Measurements from ENCODE around the gene REXO4.

The REXO4 gene

GRCh38 chr9:133417541-133418461, at the start of gene REXO4:
Gene REXO4 (minus strand): TSS chr9:133418010. CDS start chr9:133417844, 166 bp downstream.
- Histone ChIP-seq H2AFZ (ENCODE audit: low read length, unreplicated experiment) (peak within 1 kb of the TSS; percentile 79), H3K4me3 (ENCODE audit: low read depth, low read length) (peak within 1 kb of the TSS; percentile 84), H3K27me3 (ENCODE audit: insufficient read depth, low read length) (no peaks in the 10 kb centered on the region), H3K36me3 (ENCODE audit: insufficient read depth, low read length) (peaks cover 2% of the 10 kb centered on the region; the same call in 1 of the 2 replicates), H3K27ac (ENCODE audit: low read depth, low read length) (peak within 1 kb of the TSS; percentile 61), H3K4me1 (ENCODE audit: control insufficient read depth, insufficient read depth, low read length, unreplicated experiment) (peaks cover 12% of the 10 kb centered on the region), H3K79me2 (ENCODE audit: control insufficient read depth, insufficient read depth, low read length, unreplicated experiment) (peaks cover 40% of the 10 kb centered on the region)

GRCh38 chr9:133467101-133467500, 49.3 kb upstream of the REXO4 start:
- Histone ChIP-seq H3K4me3 (ENCODE audit: low read depth, low read length) (no peak overlapping the region), H3K4me1 (ENCODE audit: control insufficient read depth, insufficient read depth, low read length, unreplicated experiment) (no peaks in the 10 kb centered on the region), H2AFZ (ENCODE audit: low read length, unreplicated experiment) (no peak overlapping the region), H3K27me3 (ENCODE audit: insufficient read depth, low read length) (no peaks in the 10 kb centered on the region), H3K36me3 (ENCODE audit: insufficient read depth, low read length) (no peaks in the 10 kb centered on the region), H3K79me2 (ENCODE audit: control insufficient read depth, insufficient read depth, low read length, unreplicated experiment) (no peaks in the 10 kb centered on the region), H3K27ac (ENCODE audit: low read depth, low read length) (no peak overlapping the region)

GRCh38 chr9:133465984-133466383, 48.2 kb upstream of the REXO4 start:
- Histone ChIP-seq H3K27me3 (ENCODE audit: insufficient read depth, low read length) (no peaks in the 10 kb centered on the region), H2AFZ (ENCODE audit: low read length, unreplicated experiment) (no peak overlapping the region)

GRCh38 chr9:133464638-133465037, 46.8 kb upstream of the REXO4 start:
- no peaks in the 10 kb centered on the region for H3K79me2 ChIP-seq (ENCODE audit: control insufficient read depth, insufficient read depth, low read length, unreplicated experiment)
- H2AFZ ChIP-seq (ENCODE audit: low read length, unreplicated experiment), result no peak overlapping the region
- H3K27me3 ChIP-seq (ENCODE audit: insufficient read depth, low read length), result no peaks in the 10 kb centered on the region
- no peak overlapping the region for H3K4me3 ChIP-seq (ENCODE audit: low read depth, low read length)
- H3K27ac ChIP-seq (ENCODE audit: low read depth, low read length), result no peak overlapping the region
- no peaks in the 10 kb centered on the region for H3K36me3 ChIP-seq (ENCODE audit: insufficient read depth, low read length)
- peaks cover 7% of the 10 kb centered on the region for H3K4me1 ChIP-seq (ENCODE audit: control insufficient read depth, insufficient read depth, low read length, unreplicated experiment)

More at GRCh38 chr9:133465984-133466383, 48.2 kb upstream of the REXO4 start:
- H3K4me3 ChIP-seq (ENCODE audit: low read depth, low read length), result no peak overlapping the region
- no peak overlapping the region for H3K27ac ChIP-seq (ENCODE audit: low read depth, low read length)
- no peaks in the 10 kb centered on the region for H3K79me2 ChIP-seq (ENCODE audit: control insufficient read depth, insufficient read depth, low read length, unreplicated experiment)
- peaks cover 2% of the 10 kb centered on the region for H3K4me1 ChIP-seq (ENCODE audit: control insufficient read depth, insufficient read depth, low read length, unreplicated experiment)
- no peaks in the 10 kb centered on the region for H3K36me3 ChIP-seq (ENCODE audit: insufficient read depth, low read length)

- Histone ChIP-seq H3K4me1 (ENCODE audit: control insufficient read depth, insufficient read depth, low read length, unreplicated experiment) (peaks cover 9% of the 10 kb centered on the region), H3K36me3 (ENCODE audit: insufficient read depth, low read length) (no peaks in the 10 kb centered on the region), H3K79me2 (ENCODE audit: control insufficient read depth, insufficient read depth, low read length, unreplicated experiment) (no peaks in the 10 kb centered on the region), H2AFZ (ENCODE audit: low read length, unreplicated experiment) (no peak overlapping the region), H3K27ac (ENCODE audit: low read depth, low read length) (no peak overlapping the region), H3K4me3 (ENCODE audit: low read depth, low read length) (no peak overlapping the region), H3K27me3 (ENCODE audit: insufficient read depth, low read length) (no peaks in the 10 kb centered on the region)
Observed at GRCh38 chr9:133463864-133464615, 46.2 kb upstream of the REXO4 start.

- H2AFZ ChIP-seq (ENCODE audit: low read length, unreplicated experiment), result no peak overlapping the region
- no peaks in the 10 kb centered on the region for H3K27me3 ChIP-seq (ENCODE audit: insufficient read depth, low read length)
- no peaks in the 10 kb centered on the region for H3K79me2 ChIP-seq (ENCODE audit: control insufficient read depth, insufficient read depth, low read length, unreplicated experiment)
- no peaks in the 10 kb centered on the region for H3K36me3 ChIP-seq (ENCODE audit: insufficient read depth, low read length)
- H3K4me3 ChIP-seq (ENCODE audit: low read depth, low read length), result no peak overlapping the region
- H3K27ac ChIP-seq (ENCODE audit: low read depth, low read length), result no peak overlapping the region
- H3K4me1 ChIP-seq (ENCODE audit: control insufficient read depth, insufficient read depth, low read length, unreplicated experiment), result peaks cover 13% of the 10 kb centered on the region
Observed at GRCh38 chr9:133463234-133463863, 45.5 kb upstream of the REXO4 start.

DNA sequence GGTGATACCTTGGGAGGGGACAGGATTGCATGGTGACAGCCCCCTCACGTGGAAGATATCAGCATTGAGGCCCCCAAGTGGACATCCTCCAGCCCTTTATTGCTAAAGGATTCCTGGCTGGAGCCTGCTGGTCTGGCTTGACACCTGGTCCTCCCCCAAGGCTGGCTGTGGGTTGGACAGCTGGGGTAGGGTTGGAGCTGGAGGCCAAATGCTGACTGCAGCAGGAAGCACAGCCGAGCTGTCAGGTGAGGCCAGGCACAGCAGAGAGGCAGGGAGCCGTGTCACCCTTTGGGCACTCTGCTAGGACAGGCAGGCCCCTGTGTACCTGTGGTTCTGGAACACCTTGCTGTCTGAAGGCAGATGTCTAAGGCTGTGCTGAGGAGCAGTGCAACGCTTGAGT, 44.2 kb upstream of the REXO4 start:
- Histone ChIP-seq H3K27me3 (ENCODE audit: insufficient read depth, low read length) (no peaks in the 10 kb centered on the region), H3K4me1 (ENCODE audit: control insufficient read depth, insufficient read depth, low read length, unreplicated experiment) (peaks cover 13% of the 10 kb centered on the region), H3K79me2 (ENCODE audit: control insufficient read depth, insufficient read depth, low read length, unreplicated experiment) (no peaks in the 10 kb centered on the region), H3K4me3 (ENCODE audit: low read depth, low read length) (no peak overlapping the region), H3K36me3 (ENCODE audit: insufficient read depth, low read length) (no peaks in the 10 kb centered on the region), H3K27ac (ENCODE audit: low read depth, low read length) (no peak overlapping the region), H2AFZ (ENCODE audit: low read length, unreplicated experiment) (no peak overlapping the region)

DNA sequence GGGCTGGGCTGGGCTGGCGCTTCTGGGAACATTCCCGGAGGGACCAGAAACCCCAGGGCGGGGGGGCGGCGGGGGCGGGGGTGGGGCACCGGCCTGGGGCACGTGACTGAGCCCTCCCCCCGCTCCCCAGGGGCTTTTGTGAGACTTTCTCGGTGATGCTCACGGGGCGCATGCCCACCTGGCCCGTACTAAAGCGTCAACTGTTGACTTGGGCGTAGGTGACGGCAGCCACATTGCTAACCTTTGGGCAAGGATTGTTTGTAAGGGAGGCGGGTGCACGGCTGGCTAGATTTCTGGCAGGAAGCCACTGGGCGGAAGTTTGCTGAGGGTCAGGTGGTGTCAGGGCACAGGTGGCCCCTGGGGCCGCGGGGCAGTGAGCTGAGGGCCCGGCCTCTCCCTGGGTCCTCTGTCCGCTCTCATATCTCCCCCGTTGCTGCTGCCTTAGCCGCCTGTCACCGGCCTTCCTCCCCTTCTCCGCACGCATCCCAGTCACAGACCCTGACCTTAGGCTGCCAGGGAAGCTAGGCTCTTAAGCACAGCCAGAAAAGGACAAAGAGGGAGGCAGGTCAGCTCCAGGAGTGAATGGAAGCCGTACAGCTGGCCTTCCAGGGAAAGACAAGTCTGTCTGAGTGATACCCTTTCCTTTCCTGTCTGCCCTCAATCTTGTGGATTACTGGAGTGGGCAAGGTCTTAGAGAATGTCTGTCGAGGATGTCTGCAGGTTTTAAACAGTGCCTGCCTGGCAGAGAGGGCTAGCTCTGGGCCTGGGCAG, 42.8 kb upstream of the REXO4 start:
- H3K4me1 ChIP-seq (ENCODE audit: control insufficient read depth, insufficient read depth, low read length, unreplicated experiment), result peaks cover 13% of the 10 kb centered on the region
- no peak overlapping the region for H2AFZ ChIP-seq (ENCODE audit: low read length, unreplicated experiment)
- H3K27ac ChIP-seq (ENCODE audit: low read depth, low read length), result peak overlapping the region; percentile 50; the same call in 1 of the 2 replicates
- no peaks in the 10 kb centered on the region for H3K36me3 ChIP-seq (ENCODE audit: insufficient read depth, low read length)
- peak overlapping the region; percentile 75 for H3K4me3 ChIP-seq (ENCODE audit: low read depth, low read length)
- no peaks in the 10 kb centered on the region for H3K79me2 ChIP-seq (ENCODE audit: control insufficient read depth, insufficient read depth, low read length, unreplicated experiment)
- no peaks in the 10 kb centered on the region for H3K27me3 ChIP-seq (ENCODE audit: insufficient read depth, low read length)

GRCh38 chr9:133459476-133460404, 41.9 kb upstream of the REXO4 start, which contains the start of gene CACFD1:
Gene CACFD1 (plus strand): TSS chr9:133459978. CDS start chr9:133460067, 89 bp downstream.
- Histone ChIP-seq H3K36me3 (ENCODE audit: insufficient read depth, low read length) (no peaks in the 10 kb centered on the region), H3K27ac (ENCODE audit: low read depth, low read length) (peak within 1 kb of the TSS; percentile 50), H3K4me1 (ENCODE audit: control insufficient read depth, insufficient read depth, low read length, unreplicated experiment) (peaks cover 13% of the 10 kb centered on the region), H3K4me3 (ENCODE audit: low read depth, low read length) (peak within 1 kb of the TSS; percentile 75), H2AFZ (ENCODE audit: low read length, unreplicated experiment) (peak within 1 kb of the TSS; percentile 41), H3K27me3 (ENCODE audit: insufficient read depth, low read length) (no peaks in the 10 kb centered on the region), H3K79me2 (ENCODE audit: control insufficient read depth, insufficient read depth, low read length, unreplicated experiment) (no peaks in the 10 kb centered on the region)
